ENCODE results near the gene RASSF8.

DNA sequence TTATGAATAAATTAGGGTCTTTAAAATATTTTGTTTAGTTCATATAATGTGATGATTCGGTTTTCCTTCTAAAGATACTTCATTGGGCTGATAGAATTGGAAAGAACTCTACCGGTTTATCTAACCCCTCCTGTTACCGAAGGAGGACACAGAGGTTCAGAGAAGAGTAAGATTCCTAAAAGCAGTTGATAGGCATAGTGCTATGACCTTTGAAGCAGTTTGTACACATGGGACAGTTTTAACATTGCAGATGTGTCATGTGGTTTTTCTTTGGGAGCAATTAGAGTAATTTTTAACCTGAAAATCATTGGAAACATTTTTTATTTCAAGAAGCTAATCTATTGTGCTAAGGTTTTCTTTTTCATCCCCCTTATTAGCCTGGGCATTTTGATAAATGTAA lies 103.5 kb downstream of the RASSF8 start:
- TF ChIP-seq, protein P1, sequence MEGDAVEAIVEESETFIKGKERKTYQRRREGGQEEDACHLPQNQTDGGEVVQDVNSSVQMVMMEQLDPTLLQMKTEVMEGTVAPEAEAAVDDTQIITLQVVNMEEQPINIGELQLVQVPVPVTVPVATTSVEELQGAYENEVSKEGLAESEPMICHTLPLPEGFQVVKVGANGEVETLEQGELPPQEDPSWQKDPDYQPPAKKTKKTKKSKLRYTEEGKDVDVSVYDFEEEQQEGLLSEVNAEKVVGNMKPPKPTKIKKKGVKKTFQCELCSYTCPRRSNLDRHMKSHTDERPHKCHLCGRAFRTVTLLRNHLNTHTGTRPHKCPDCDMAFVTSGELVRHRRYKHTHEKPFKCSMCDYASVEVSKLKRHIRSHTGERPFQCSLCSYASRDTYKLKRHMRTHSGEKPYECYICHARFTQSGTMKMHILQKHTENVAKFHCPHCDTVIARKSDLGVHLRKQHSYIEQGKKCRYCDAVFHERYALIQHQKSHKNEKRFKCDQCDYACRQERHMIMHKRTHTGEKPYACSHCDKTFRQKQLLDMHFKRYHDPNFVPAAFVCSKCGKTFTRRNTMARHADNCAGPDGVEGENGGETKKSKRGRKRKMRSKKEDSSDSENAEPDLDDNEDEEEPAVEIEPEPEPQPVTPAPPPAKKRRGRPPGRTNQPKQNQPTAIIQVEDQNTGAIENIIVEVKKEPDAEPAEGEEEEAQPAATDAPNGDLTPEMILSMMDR (IDR thresholded peaks at IDR 0.05): no peak
- TF ChIP-seq POLR2A (IDR thresholded peaks at IDR 0.05): no peak

Measured in esophagus squamous epithelium (tissue), 4 donors.